Mesodermal cell (in vitro differentiated cells): ENCODE data around the gene PAK1IP1.

Source experiments
- H3K27ac ChIP-seq: 2 replicates; pipeline ENCODE4 v1.7.0; 2013; ENCODE audit warnings: mild to moderate bottlenecking, low read depth, low read length, moderate library complexity; ENCODE audit not compliant: severe bottlenecking
- H3K36me3 ChIP-seq: 2 replicates; pipeline ENCODE4 v1.7.1; 2013; ENCODE audit warnings: mild to moderate bottlenecking, low read length, moderate library complexity; ENCODE audit not compliant: control insufficient read depth, insufficient read depth
- H3K4me1 ChIP-seq: one replicate; pipeline ENCODE4 v1.7.1; 2013; ENCODE audit warnings: mild to moderate bottlenecking, low read length; ENCODE audit not compliant: insufficient read depth, control insufficient read depth, poor library complexity, severe bottlenecking
- H3K4me3 ChIP-seq: 2 replicates; pipeline ENCODE4 v1.7.0; 2013; ENCODE audit warnings: low read length, control low read depth, mild to moderate bottlenecking; ENCODE audit not compliant: insufficient read depth, poor library complexity, severe bottlenecking; ENCODE audit errors: extremely low read depth
- H3K9me3 ChIP-seq: 2 replicates; pipeline ENCODE4 v1.7.1; 2013; ENCODE audit warnings: mild to moderate bottlenecking, low read length, moderate library complexity; ENCODE audit not compliant: control insufficient read depth
- WGBS, 2 experiments: methylation state at CpG; one replicate each; pipeline ENCODE4 v1.1.5; 2013; ENCODE audit warnings: missing lambda C conversion rate in 2 of 2; ENCODE audit not compliant: insufficient coverage in 2 of 2; 5-methylcytosine and 5-hydroxymethylcytosine counted together

Gene PAK1IP1

GRCh38 chr6:10676403-10676802 lies 18.4 kb upstream of the PAK1IP1 start:
- no peak overlapping the region for H3K4me3 ChIP-seq
- H3K27ac ChIP-seq = no peak overlapping the region
- 92 to 98% methylated on average over 5 to 7 of the region's 7 CpGs for WGBS, 2 experiments

GRCh38 chr6:10678456-10678855 lies 16.3 kb upstream of the PAK1IP1 start:
- Histone ChIP-seq H3K36me3 (no peaks in the 10 kb centered on the region), H3K9me3 (no peaks in the 10 kb centered on the region), H3K4me3 (no peak overlapping the region), H3K4me1 (no peaks in the 10 kb centered on the region), H3K27ac (no peak overlapping the region)
- 91 to 100% methylated on average over 2 to 4 of the region's 4 CpGs for WGBS, 2 experiments

More at GRCh38 chr6:10676403-10676802, 18.4 kb upstream of the PAK1IP1 start:
- H3K4me1 ChIP-seq = no peaks in the 10 kb centered on the region
- H3K9me3 ChIP-seq = no peaks in the 10 kb centered on the region
- no peaks in the 10 kb centered on the region for H3K36me3 ChIP-seq

DNA sequence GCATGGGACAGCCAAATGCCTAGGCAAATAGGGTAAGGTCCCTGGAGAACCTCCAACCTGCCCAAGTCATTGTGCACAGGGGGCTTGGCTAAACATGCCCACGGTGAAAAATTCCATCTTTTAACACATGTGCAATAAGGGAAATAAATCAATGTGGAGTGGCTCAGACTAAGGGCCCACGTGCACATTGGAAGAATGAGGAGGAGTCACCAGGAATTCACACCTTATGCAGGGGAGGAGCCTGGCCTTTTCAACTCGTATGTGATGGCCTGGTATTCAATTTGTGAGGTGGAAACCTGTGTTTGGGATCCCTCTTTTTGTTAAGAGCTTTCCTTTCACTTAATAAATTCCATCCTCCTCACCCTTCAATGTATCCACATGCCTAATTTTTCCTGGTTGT lies 13.0 kb upstream of the PAK1IP1 start:
- no peak overlapping the region for H3K4me3 ChIP-seq
- 40 to 62% methylated on average over 1 to 2 of the region's 3 CpGs for WGBS, 2 experiments
- no peaks in the 10 kb centered on the region for H3K9me3 ChIP-seq
- H3K27ac ChIP-seq = no peak overlapping the region
- H3K4me1 ChIP-seq = no peaks in the 10 kb centered on the region
- no peaks in the 10 kb centered on the region for H3K36me3 ChIP-seq

GRCh38 chr6:10682355-10682988 lies 12.3 kb upstream of the PAK1IP1 start:
- no peak overlapping the region for H3K27ac ChIP-seq
- H3K4me1 ChIP-seq = no peaks in the 10 kb centered on the region
- H3K4me3 ChIP-seq = no peak overlapping the region
- H3K36me3 ChIP-seq = no peaks in the 10 kb centered on the region
- H3K9me3 ChIP-seq = no peaks in the 10 kb centered on the region

DNA sequence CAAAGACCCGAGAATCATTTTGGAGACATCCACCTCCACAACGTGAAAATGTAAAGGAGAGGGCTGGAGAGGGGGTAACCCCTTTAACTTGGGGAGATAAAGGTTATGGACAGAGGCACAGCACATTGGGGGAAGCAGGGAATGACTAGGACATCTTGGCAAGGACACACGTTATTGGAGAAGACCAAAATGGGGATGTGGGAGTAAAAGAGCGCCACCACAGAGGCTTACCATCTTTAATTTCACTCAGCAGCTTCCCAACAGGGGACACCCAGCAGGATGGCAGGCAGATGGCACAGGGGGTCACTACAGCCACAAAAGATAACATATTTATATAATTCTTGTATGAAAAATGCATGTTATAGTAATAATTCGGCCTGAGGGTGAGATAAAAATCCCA lies 10.2 kb upstream of the PAK1IP1 start:
- no peak overlapping the region for H3K4me3 ChIP-seq
- H3K36me3 ChIP-seq = no peaks in the 10 kb centered on the region
- no peak overlapping the region for H3K27ac ChIP-seq
- H3K9me3 ChIP-seq = no peaks in the 10 kb centered on the region
- no peaks in the 10 kb centered on the region for H3K4me1 ChIP-seq
- WGBS, 2 experiments = 88 to 93% methylated on average over 3 of the region's 5 CpGs

- Histone ChIP-seq H3K36me3 (no peaks in the 10 kb centered on the region), H3K4me3 (no peak overlapping the region), H3K4me1 (no peaks in the 10 kb centered on the region), H3K27ac (no peak overlapping the region), H3K9me3 (no peaks in the 10 kb centered on the region)
- WGBS, 2 experiments = no CpG with 5 or more reads among the region's 3 CpGs
Observed at GRCh38 chr6:10685092-10685915, 9.5 kb upstream of the PAK1IP1 start.

- Histone ChIP-seq H3K9me3 (no peaks in the 10 kb centered on the region), H3K27ac (no peak overlapping the region), H3K4me3 (no peak overlapping the region), H3K36me3 (no peaks in the 10 kb centered on the region), H3K4me1 (no peaks in the 10 kb centered on the region)
- WGBS, 2 experiments = 86 to 100% methylated on average over 2 to 4 of the region's 8 CpGs
Observed at GRCh38 chr6:10686901-10687300, 7.9 kb upstream of the PAK1IP1 start.

GRCh38 chr6:10687582-10687981 lies 7.2 kb upstream of the PAK1IP1 start:
- Histone ChIP-seq H3K4me3 (no peak overlapping the region), H3K36me3 (no peaks in the 10 kb centered on the region), H3K27ac (no peak overlapping the region), H3K9me3 (no peaks in the 10 kb centered on the region), H3K4me1 (no peaks in the 10 kb centered on the region)
- WGBS, 2 experiments = 33 to 78% methylated on average over 1 to 3 of the region's 6 CpGs

GRCh38 chr6:10690651-10691445 lies 3.9 kb upstream of the PAK1IP1 start:
- no peaks in the 10 kb centered on the region for H3K36me3 ChIP-seq
- H3K4me1 ChIP-seq = no peaks in the 10 kb centered on the region
- peak overlapping the region; percentile 62 for H3K27ac ChIP-seq
- no peaks in the 10 kb centered on the region for H3K9me3 ChIP-seq
- H3K4me3 ChIP-seq = no peak overlapping the region
- WGBS, 2 experiments = 90 to 95% methylated on average over 7 to 15 of the region's 15 CpGs

DNA sequence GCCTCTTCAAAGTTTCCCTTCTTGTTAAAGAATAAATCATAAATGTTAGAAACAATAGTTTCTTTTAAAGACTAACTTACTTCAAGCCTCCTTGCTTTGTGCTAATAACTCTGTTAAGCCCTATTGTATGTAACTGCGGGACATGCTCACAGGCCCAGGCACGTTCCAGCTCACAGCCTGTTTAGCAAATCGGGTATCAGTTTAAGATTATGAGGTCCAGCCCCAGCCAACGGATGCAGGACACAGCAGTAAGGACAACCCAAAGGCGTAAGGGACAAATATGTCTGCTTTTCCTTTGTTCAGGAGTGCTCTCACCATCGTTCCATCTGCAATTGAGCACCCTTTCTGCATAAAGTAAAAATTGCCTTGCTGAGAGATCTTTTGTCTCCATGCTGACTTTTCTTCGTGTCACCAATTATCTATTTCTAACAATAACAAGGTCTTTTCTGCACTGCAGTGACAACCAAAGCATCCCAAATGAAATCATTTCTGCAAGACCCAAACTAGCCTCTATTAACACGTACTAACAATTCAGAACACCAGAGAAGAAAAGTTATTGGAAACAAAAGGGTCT lies 1.7 kb upstream of the PAK1IP1 start:
- 93% methylated on average over 7 to 8 of the region's 8 CpGs for WGBS, 2 experiments
- H3K36me3 ChIP-seq = peaks cover 19% of the 10 kb centered on the region
- H3K9me3 ChIP-seq = no peaks in the 10 kb centered on the region
- H3K27ac ChIP-seq = no peak overlapping the region
- peak overlapping the region; percentile 95 for H3K4me3 ChIP-seq
- H3K4me1 ChIP-seq = no peaks in the 10 kb centered on the region
